Esophagus squamous epithelium (tissue), 4 donors: ENCODE data around the gene EFCAB6.

Experiments used
- POLR2A ChIP-seq, 4 donors: fragments of 450-650 bp; IDR thresholded peaks; one replicate each; pipeline ENCODE4 v1.6.1; 2017; ENCODE audit warnings: antibody characterized with exemption in 4 of 4, mild to moderate bottlenecking in 4 of 4, moderate library complexity in 3 of 4
- TF ChIP-seq, protein P1 (sequence below), 6 experiments: fragments of 450-650 bp in 4 of 6; fragments of 200-600 bp in 2 of 6; sonication (generic) in 2 of 6; IDR thresholded peaks; one replicate each; pipeline ENCODE4 v1.5.1; 2016 to 2019; ENCODE audit warnings: antibody characterized with exemption in 6 of 6, mild to moderate bottlenecking in 4 of 6, moderate library complexity in 4 of 6

DNA sequence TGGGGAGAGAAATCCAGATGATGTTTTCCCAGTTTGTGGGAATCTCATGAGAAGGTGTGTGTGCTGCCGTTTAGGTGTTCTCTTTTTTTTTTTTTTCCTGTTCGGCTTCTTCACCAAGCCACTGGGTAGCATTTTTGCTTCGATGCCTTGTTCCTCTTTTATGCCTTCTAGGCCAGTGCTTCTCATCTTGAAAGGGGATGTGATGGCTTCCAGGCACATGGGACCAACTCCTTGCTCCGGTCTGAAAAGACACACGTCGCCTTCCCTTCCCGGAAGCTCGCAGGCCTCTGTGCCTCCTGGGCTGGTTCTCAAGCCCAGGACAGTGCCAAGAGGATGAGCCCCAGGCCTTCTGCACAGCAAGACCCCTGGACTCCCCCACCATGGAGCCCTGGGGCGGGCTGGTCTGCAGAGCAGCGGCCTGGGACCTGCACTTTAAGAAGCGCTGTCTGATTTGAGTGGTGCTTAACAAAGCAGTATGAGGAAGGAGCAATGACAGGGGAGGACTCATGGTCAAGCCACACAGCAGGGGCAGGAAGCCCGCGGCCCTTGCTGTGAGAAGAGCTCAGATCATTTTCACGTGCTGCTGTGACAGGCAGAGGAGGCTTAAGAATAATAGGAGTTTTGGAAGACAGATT, 241.5 kb downstream of the EFCAB6 start:
- TF ChIP-seq, protein P1, sequence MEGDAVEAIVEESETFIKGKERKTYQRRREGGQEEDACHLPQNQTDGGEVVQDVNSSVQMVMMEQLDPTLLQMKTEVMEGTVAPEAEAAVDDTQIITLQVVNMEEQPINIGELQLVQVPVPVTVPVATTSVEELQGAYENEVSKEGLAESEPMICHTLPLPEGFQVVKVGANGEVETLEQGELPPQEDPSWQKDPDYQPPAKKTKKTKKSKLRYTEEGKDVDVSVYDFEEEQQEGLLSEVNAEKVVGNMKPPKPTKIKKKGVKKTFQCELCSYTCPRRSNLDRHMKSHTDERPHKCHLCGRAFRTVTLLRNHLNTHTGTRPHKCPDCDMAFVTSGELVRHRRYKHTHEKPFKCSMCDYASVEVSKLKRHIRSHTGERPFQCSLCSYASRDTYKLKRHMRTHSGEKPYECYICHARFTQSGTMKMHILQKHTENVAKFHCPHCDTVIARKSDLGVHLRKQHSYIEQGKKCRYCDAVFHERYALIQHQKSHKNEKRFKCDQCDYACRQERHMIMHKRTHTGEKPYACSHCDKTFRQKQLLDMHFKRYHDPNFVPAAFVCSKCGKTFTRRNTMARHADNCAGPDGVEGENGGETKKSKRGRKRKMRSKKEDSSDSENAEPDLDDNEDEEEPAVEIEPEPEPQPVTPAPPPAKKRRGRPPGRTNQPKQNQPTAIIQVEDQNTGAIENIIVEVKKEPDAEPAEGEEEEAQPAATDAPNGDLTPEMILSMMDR (IDR thresholded peaks at IDR 0.05): no peak
- TF ChIP-seq POLR2A (IDR thresholded peaks at IDR 0.05): no peak
